Suprapubic skin (tissue), 4 donors: ENCODE results near the gene ACAP3. TPM values are rescaled to one million over a fixed set of nuclear protein-coding genes. Genes with fewer than 3 reads are reported as not detected.

Experiments
- DNase-seq, 2 donors: peaks; one replicate each; pipeline ENCODE4 v3.0.0-alpha.2; 2019; ENCODE audit warnings: low spot score in 2 of 2
- H3K27ac ChIP-seq: fragments of 200-600 bp; sonication (generic); one replicate; pipeline ENCODE4 v1.5.1; 2019
- H3K27me3 ChIP-seq: fragments of 200-600 bp; sonication (generic); one replicate; pipeline ENCODE4 v1.5.1; 2019
- H3K36me3 ChIP-seq: fragments of 200-600 bp; sonication (generic); one replicate; pipeline ENCODE4 v1.5.1; 2019
- H3K4me1 ChIP-seq: fragments of 200-600 bp; sonication (generic); one replicate; pipeline ENCODE4 v1.5.1; 2019
- H3K4me3 ChIP-seq: fragments of 200-600 bp; sonication (generic); one replicate; pipeline ENCODE4 v1.5.1; 2019; ENCODE audit warnings: mild to moderate bottlenecking
- H3K9me3 ChIP-seq: fragments of 200-600 bp; sonication (generic); one replicate; pipeline ENCODE4 v1.5.1; 2019
- EP300 ChIP-seq: sonication (generic); formaldehyde crosslinking; IDR thresholded peaks from one replicate; pipeline ENCODE4 v1.6.1; 2017; ENCODE audit warnings: antibody characterized with exemption
- POLR2A ChIP-seq, 2 donors: fragments of 450-650 bp; IDR thresholded peaks; one replicate each; pipeline ENCODE4 v1.6.1; 2017; ENCODE audit warnings: antibody characterized with exemption in 2 of 2, mild to moderate bottlenecking in 2 of 2, moderate library complexity in 2 of 2
- POLR2AphosphoS5 ChIP-seq, 3 donors: sonication (generic); formaldehyde crosslinking; IDR thresholded peaks; one replicate each; pipeline ENCODE4 v1.6.1; 2017; ENCODE audit warnings: antibody characterized with exemption in 3 of 3
- WGBS: methylation state at CpG from one replicate; pipeline ENCODE4 v1.1.5; 2018; 5-methylcytosine and 5-hydroxymethylcytosine counted together
- total RNA-seq, 4 donors: library from RNA; depleted of rRNA; stranded (reverse); fragments of >200 nt; gene quantifications; one replicate each; pipeline ENCODE4 v1.1.0, GENCODE V29; 2016
- TF ChIP-seq, protein P1 (sequence below), 2 donors: fragments of 200-600 bp in 1 of 2; fragments of 450-650 bp in 1 of 2; sonication (generic) in 1 of 2; IDR thresholded peaks; one replicate each; pipeline ENCODE4 v1.5.1; 2016 to 2019; ENCODE audit warnings: antibody characterized with exemption in 2 of 2, mild to moderate bottlenecking in 1 of 2, moderate library complexity in 1 of 2

Gene ACAP3
- total RNA-seq, 4 donors from 2014 or later = 112 to 309 (median 148) TPM

- no peaks in the 10 kb centered on the region for H3K36me3 ChIP-seq
- TF ChIP-seq POLR2AphosphoS5 (IDR thresholded peaks at IDR 0.05) (no peak), POLR2A (IDR thresholded peaks at IDR 0.05) (no peak), EP300 (no peak)
- TF ChIP-seq, protein P1, sequence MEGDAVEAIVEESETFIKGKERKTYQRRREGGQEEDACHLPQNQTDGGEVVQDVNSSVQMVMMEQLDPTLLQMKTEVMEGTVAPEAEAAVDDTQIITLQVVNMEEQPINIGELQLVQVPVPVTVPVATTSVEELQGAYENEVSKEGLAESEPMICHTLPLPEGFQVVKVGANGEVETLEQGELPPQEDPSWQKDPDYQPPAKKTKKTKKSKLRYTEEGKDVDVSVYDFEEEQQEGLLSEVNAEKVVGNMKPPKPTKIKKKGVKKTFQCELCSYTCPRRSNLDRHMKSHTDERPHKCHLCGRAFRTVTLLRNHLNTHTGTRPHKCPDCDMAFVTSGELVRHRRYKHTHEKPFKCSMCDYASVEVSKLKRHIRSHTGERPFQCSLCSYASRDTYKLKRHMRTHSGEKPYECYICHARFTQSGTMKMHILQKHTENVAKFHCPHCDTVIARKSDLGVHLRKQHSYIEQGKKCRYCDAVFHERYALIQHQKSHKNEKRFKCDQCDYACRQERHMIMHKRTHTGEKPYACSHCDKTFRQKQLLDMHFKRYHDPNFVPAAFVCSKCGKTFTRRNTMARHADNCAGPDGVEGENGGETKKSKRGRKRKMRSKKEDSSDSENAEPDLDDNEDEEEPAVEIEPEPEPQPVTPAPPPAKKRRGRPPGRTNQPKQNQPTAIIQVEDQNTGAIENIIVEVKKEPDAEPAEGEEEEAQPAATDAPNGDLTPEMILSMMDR (IDR thresholded peaks at IDR 0.05) = no peak
- H3K27ac ChIP-seq = peak overlapping the region; percentile 71
- no peak for DNase-seq
- peak overlapping the region; percentile 81 for H3K4me3 ChIP-seq
- peaks cover 74% of the 10 kb centered on the region for H3K4me1 ChIP-seq
- H3K9me3 ChIP-seq = no peaks in the 10 kb centered on the region
- peaks cover 7% of the 10 kb centered on the region for H3K27me3 ChIP-seq
- WGBS = 0% methylated on average over 6 of the region's 109 CpGs
These were observed 40.9 kb upstream of the ACAP3 start for GRCh38 chr1:1348420-1349255.

GRCh38 chr1:1347663-1348419, 40.1 kb upstream of the ACAP3 start:
- Histone ChIP-seq H3K36me3 (no peaks in the 10 kb centered on the region), H3K4me1 (peaks cover 69% of the 10 kb centered on the region), H3K27me3 (no peaks in the 10 kb centered on the region), H3K4me3 (peak overlapping the region; percentile 81), H3K9me3 (no peaks in the 10 kb centered on the region), H3K27ac (peak overlapping the region; percentile 71)
- 14% methylated on average over 9 of the region's 26 CpGs for WGBS
- TF ChIP-seq EP300 (no peak), POLR2A (IDR thresholded peaks at IDR 0.05) (no peak), POLR2AphosphoS5 (IDR thresholded peaks at IDR 0.05) (no peak)
- TF ChIP-seq, protein P1 (IDR thresholded peaks at IDR 0.05) = no peak
- DNase-seq = no peak

GRCh38 chr1:1347026-1347595, 39.4 kb upstream of the ACAP3 start:
- Histone ChIP-seq H3K4me3 (peak overlapping the region; percentile 81), H3K27me3 (no peaks in the 10 kb centered on the region), H3K36me3 (no peaks in the 10 kb centered on the region), H3K27ac (peak overlapping the region; percentile 71), H3K4me1 (peaks cover 62% of the 10 kb centered on the region), H3K9me3 (no peaks in the 10 kb centered on the region)
- TF ChIP-seq, protein P1 (IDR thresholded peaks at IDR 0.05) = no peak
- no peak for TF ChIP-seq POLR2AphosphoS5 (IDR thresholded peaks at IDR 0.05)
- TF ChIP-seq POLR2A (IDR thresholded peaks at IDR 0.05) = no peak
- WGBS = 74% methylated on average over 7 of the region's 10 CpGs
- no peak for DNase-seq

- no peak for DNase-seq
- TF ChIP-seq EP300 (no peak), POLR2A (IDR thresholded peaks at IDR 0.05) (no peak), POLR2AphosphoS5 (IDR thresholded peaks at IDR 0.05) (no peak)
- TF ChIP-seq, protein P1 (IDR thresholded peaks at IDR 0.05) = no peak
- H3K27me3 ChIP-seq = no peaks in the 10 kb centered on the region
- H3K4me1 ChIP-seq = peaks cover 57% of the 10 kb centered on the region
- peaks cover 4% of the 10 kb centered on the region for H3K36me3 ChIP-seq
- peak overlapping the region; percentile 81 for H3K4me3 ChIP-seq
- 84% methylated on average over 5 of the region's 10 CpGs for WGBS
- no peaks in the 10 kb centered on the region for H3K9me3 ChIP-seq
- H3K27ac ChIP-seq = no peak overlapping the region
These were observed 38.8 kb upstream of the ACAP3 start for GRCh38 chr1:1346501-1346890.
